Activated CD4-positive, alpha-beta memory T cell treated with anti-CD3 and anti-CD28 coated beads for 36 hours (primary cell): ENCODE data around the gene BAHCC1. TPM values are rescaled to one million over a fixed set of nuclear protein-coding genes. Genes with fewer than 3 reads are reported as not detected.
A peak's percentile ranks its signal among the peaks of the same experiment; 100 is the strongest.

Source experiments
- CTCF ChIA-PET: fragments of 350-600 bp; sonication (Branson Sonifier 250); formaldehyde crosslinking; loops from one replicate; lab custom pipeline; 2021; ENCODE audit warnings: antibody characterized with exemption, inconsistent platforms; lab: Charles Lee
- POLR2A ChIA-PET: fragments of 350-600 bp; sonication (Branson Sonifier 250); formaldehyde crosslinking; loops from one replicate; lab custom pipeline; 2021; ENCODE audit warnings: antibody characterized with exemption; lab: Charles Lee
- DNase-seq: peaks from one replicate; pipeline ENCODE4 v3.0.0-alpha.2; 2020
- H3K27ac Mint-ChIP-seq: one replicate; pipeline ENCODE4 v1.8.0; 2021; ENCODE audit warnings: mixed read lengths
- H3K27me3 Mint-ChIP-seq: one replicate; pipeline ENCODE4 v1.8.0; 2021; ENCODE audit warnings: mixed read lengths
- H3K36me3 Mint-ChIP-seq: one replicate; pipeline ENCODE4 v1.8.0; 2021; ENCODE audit warnings: mixed read lengths
- H3K4me1 Mint-ChIP-seq: one replicate; pipeline ENCODE4 v1.8.0; 2021; ENCODE audit warnings: low read depth, mixed read lengths
- H3K4me3 Mint-ChIP-seq: one replicate; pipeline ENCODE4 v1.8.0; 2021; ENCODE audit warnings: mild to moderate bottlenecking, mixed read lengths
- H3K9me3 Mint-ChIP-seq: one replicate; pipeline ENCODE4 v1.8.0; 2021; ENCODE audit warnings: mixed read lengths
- intact Hi-C: fragments of 100-400 bp; cut with micrococcal nuclease; formaldehyde crosslinking; loops from one replicate; pipeline ENCODE4 v1.15.1; 2023
- total RNA-seq, 2 experiments: library from RNA; stranded (reverse); gene quantifications; one replicate each; pipeline ENCODE4 v1.2.3, GENCODE V29; 2021

Gene BAHCC1
- total RNA-seq, 2 experiments from 2014 or later, result 0.10 TPM; not detected in 1

- no peak for DNase-seq
- Mint-ChIP-seq H3K4me1 (peaks cover 27% of the 10 kb centered on the region), H3K4me3 (peak overlapping the region; percentile 31), H3K27ac (peak overlapping the region; percentile 21), H3K9me3 (no peaks in the 10 kb centered on the region), H3K36me3 (peaks cover 2% of the 10 kb centered on the region), H3K27me3 (peaks cover 52% of the 10 kb centered on the region)
- ChIA-PET POLR2A (interaction anchor here (0.6 kb wide), 1 partner anchor 157 kb away, joined by 3 read pairs; no protein-coding TSS in a partner anchor), CTCF (interaction anchor here (0.8 to 1.8 kb wide), 3 partner anchors 87 to 102 kb away, joined by 3 to 10 read pairs (median 3); partner anchors contain the start of gene SLC38A10)
- intact Hi-C loops, result loop anchor here (5.0 kb wide), 3 partner anchors 85 to 1585 kb away; partner anchors contain the start of gene SLC38A10
Measured at GRCh38 chr17:81397314-81398175, 2.3 kb downstream of the BAHCC1 start.

- ChIA-PET POLR2A (no interaction called here), CTCF (interaction anchor here (0.8 to 1.8 kb wide), 2 partner anchors 87 to 103 kb away, joined by 3 to 10 read pairs; partner anchors contain the start of gene SLC38A10)
- Mint-ChIP-seq H3K4me3 (peak overlapping the region; percentile 31), H3K9me3 (no peaks in the 10 kb centered on the region), H3K27me3 (peaks cover 54% of the 10 kb centered on the region), H3K4me1 (peaks cover 27% of the 10 kb centered on the region), H3K36me3 (peaks cover 2% of the 10 kb centered on the region), H3K27ac (peak overlapping the region; percentile 21)
- intact Hi-C loops, result loop anchor here (5.0 kb wide), 3 partner anchors 84 to 1586 kb away; partner anchors contain the start of gene SLC38A10
- DNase-seq, result no peak
Measured at GRCh38 chr17:81398176-81398831, 3.0 kb downstream of the BAHCC1 start.

GRCh38 chr17:81398832-81399411, 3.7 kb downstream of the BAHCC1 start:
- no peaks in the 10 kb centered on the region for H3K9me3 Mint-ChIP-seq
- peaks cover 26% of the 10 kb centered on the region for H3K4me1 Mint-ChIP-seq
- intact Hi-C loops, result loop anchor here (5.0 kb wide), 3 partner anchors 83 to 1587 kb away; partner anchors contain the start of gene SLC38A10
- DNase-seq, result no peak
- ChIA-PET POLR2A (interaction anchor here (0.6 kb wide), 1 partner anchor 69 kb away, joined by 3 read pairs; no protein-coding TSS in a partner anchor), CTCF (no interaction called here)
- H3K27ac Mint-ChIP-seq, result peak overlapping the region; percentile 74
- H3K27me3 Mint-ChIP-seq, result peaks cover 58% of the 10 kb centered on the region
- H3K36me3 Mint-ChIP-seq, result peaks cover 2% of the 10 kb centered on the region
- peak overlapping the region; percentile 68 for H3K4me3 Mint-ChIP-seq

- CTCF ChIA-PET, result no interaction called here
- H3K27ac Mint-ChIP-seq, result no peak overlapping the region
- POLR2A ChIA-PET, result interaction anchor here (0.6 kb wide), 1 partner anchor 69 kb away, joined by 3 read pairs; no protein-coding TSS in a partner anchor
- peak overlapping the region; percentile 59 for H3K4me3 Mint-ChIP-seq
- H3K4me1 Mint-ChIP-seq, result peaks cover 19% of the 10 kb centered on the region
- peaks cover 56% of the 10 kb centered on the region for H3K27me3 Mint-ChIP-seq
- DNase-seq, result no peak
- no peaks in the 10 kb centered on the region for H3K9me3 Mint-ChIP-seq
- intact Hi-C loops, result loop anchor here (1.0 to 5.0 kb wide), 4 partner anchors 31 to 1587 kb away; partner anchors contain the start of gene SLC38A10
- H3K36me3 Mint-ChIP-seq, result peaks cover 2% of the 10 kb centered on the region
Measured at GRCh38 chr17:81399481-81400153, 4.4 kb downstream of the BAHCC1 start.

GRCh38 chr17:81400154-81400977, 5.1 kb downstream of the BAHCC1 start:
- H3K4me1 Mint-ChIP-seq, result peaks cover 14% of the 10 kb centered on the region
- peak overlapping the region; percentile 59 for H3K4me3 Mint-ChIP-seq
- peaks cover 53% of the 10 kb centered on the region for H3K27me3 Mint-ChIP-seq
- peak; percentile 34 for DNase-seq
- no peak overlapping the region for H3K27ac Mint-ChIP-seq
- ChIA-PET CTCF (no interaction called here), POLR2A (no interaction called here)
- no peaks in the 10 kb centered on the region for H3K9me3 Mint-ChIP-seq
- intact Hi-C loops, result loop anchor here (1.0 kb wide), 1 partner anchor 30 kb away; no protein-coding TSS in a partner anchor
- no peaks in the 10 kb centered on the region for H3K36me3 Mint-ChIP-seq

GRCh38 chr17:81400996-81401722, 5.9 kb downstream of the BAHCC1 start:
- Mint-ChIP-seq H3K4me3 (no peak overlapping the region), H3K9me3 (no peaks in the 10 kb centered on the region), H3K36me3 (no peaks in the 10 kb centered on the region), H3K27me3 (peaks cover 55% of the 10 kb centered on the region), H3K27ac (no peak overlapping the region), H3K4me1 (peaks cover 14% of the 10 kb centered on the region)
- ChIA-PET CTCF (no interaction called here), POLR2A (no interaction called here)
- no peak for DNase-seq
- intact Hi-C loops, result loop anchor here (1.0 kb wide), 1 partner anchor 29 kb away; no protein-coding TSS in a partner anchor

- DNase-seq, result peak; percentile 27
- Mint-ChIP-seq H3K27ac (no peak overlapping the region), H3K4me1 (peaks cover 14% of the 10 kb centered on the region), H3K4me3 (no peak overlapping the region), H3K36me3 (no peaks in the 10 kb centered on the region), H3K9me3 (no peaks in the 10 kb centered on the region), H3K27me3 (peaks cover 57% of the 10 kb centered on the region)
- POLR2A ChIA-PET, result no interaction called here
- CTCF ChIA-PET, result interaction anchor here (0.6 kb wide), 1 partner anchor 83 kb away, joined by 4 read pairs; no protein-coding TSS in a partner anchor
- intact Hi-C loops, result no loop called here
Measured at GRCh38 chr17:81401723-81402529, 6.7 kb downstream of the BAHCC1 start.

GRCh38 chr17:81402530-81402941, 7.3 kb downstream of the BAHCC1 start:
- Mint-ChIP-seq H3K36me3 (no peaks in the 10 kb centered on the region), H3K27ac (no peak overlapping the region), H3K4me3 (no peak overlapping the region), H3K4me1 (peaks cover 14% of the 10 kb centered on the region), H3K9me3 (no peaks in the 10 kb centered on the region), H3K27me3 (peaks cover 60% of the 10 kb centered on the region)
- ChIA-PET CTCF (interaction anchor here (0.6 kb wide), 1 partner anchor 82 kb away, joined by 4 read pairs; no protein-coding TSS in a partner anchor), POLR2A (no interaction called here)
- intact Hi-C loops, result no loop called here
- DNase-seq, result no peak

GRCh38 chr17:81402981-81403467, 7.8 kb downstream of the BAHCC1 start:
- POLR2A ChIA-PET, result no interaction called here
- CTCF ChIA-PET, result no interaction called here

More at GRCh38 chr17:81402981-81403467, 7.8 kb downstream of the BAHCC1 start:
- H3K27ac Mint-ChIP-seq, result no peak overlapping the region
- H3K4me1 Mint-ChIP-seq, result peaks cover 9% of the 10 kb centered on the region
- no peaks in the 10 kb centered on the region for H3K9me3 Mint-ChIP-seq
- H3K27me3 Mint-ChIP-seq, result peaks cover 58% of the 10 kb centered on the region
- intact Hi-C loops, result no loop called here
- no peaks in the 10 kb centered on the region for H3K36me3 Mint-ChIP-seq
- DNase-seq, result no peak
- H3K4me3 Mint-ChIP-seq, result no peak overlapping the region
